K562 (cell line): ENCODE measurements around the gene CCDC141. TPM values are rescaled to one million over a fixed set of nuclear protein-coding genes. Genes with fewer than 3 reads are reported as not detected.

Source experiments
- ATAC-seq: fragments of 200-7000 bp; cut with Tn5 transposase; 3 replicates; pipeline ENCODE4 v1.9.1; 2020; ENCODE audit warnings: moderate library complexity
- BruUV-seq: library from RNA; stranded (reverse); fragments of 400-500 nt; replicated peaks from 2 replicates; lab custom pipeline; 2021; lab: Mats Ljungman, UMichigan
- CTCF ChIA-PET: fragments of 300-600 bp; formaldehyde crosslinking; extraction: SDS; loops from one replicate; lab custom pipeline; 2021; ENCODE audit warnings: low intra/inter-chr PET ratio; lab: Yijun Ruan, JAX
- POLR2A ChIA-PET: fragments of 300-600, 350-650 bp; sonication (Branson Sonifier 250); formaldehyde crosslinking; extraction: SDS; loops from one replicate; lab custom pipeline; 2021; ENCODE audit warnings: antibody characterized with exemption, inconsistent platforms; lab: Yijun Ruan, JAX
- DNase-seq, 4 experiments: peaks; one replicate each; pipeline versions ENCODE4 v3.0.0 to v3.0.0-alpha.2; 2011 to 2018; ENCODE audit warnings: low spot score in 3 of 4, mixed read lengths in 3 of 4; ENCODE audit errors: extremely low read depth in 1 of 4
- FAIRE-seq: peaks from 2 replicates; lab custom pipeline; 2011; peaks lifted over from hg19 to GRCh38; lab: Jason Lieb, UNC
- H2AFZ ChIP-seq: 2 replicates; pipeline ENCODE4 v1.6.0; 2011; ENCODE audit warnings: low read depth, low read length, control low read depth, inconsistent platforms
- H3K27ac ChIP-seq: fragments of 200-600 bp; 3 replicates; pipeline ENCODE4 v1.8.0; 2011; ENCODE audit warnings: low read depth, mild to moderate bottlenecking, control low read depth, inconsistent platforms, low read length, moderate library complexity, mixed read lengths; ENCODE audit errors: extremely low read depth
- H3K27me3 ChIP-seq, 2 experiments: fragments of 300-600 bp in 1 of 2; 2 replicates in 1 of 2; 3 replicates in 1 of 2; pipeline versions ENCODE4 v1.6.0 to v1.8.0; 2011; ENCODE audit warnings: inconsistent platforms in 2 of 2, low read length in 2 of 2, mild to moderate bottlenecking in 1 of 2, mixed read lengths in 1 of 2, moderate library complexity in 1 of 2; ENCODE audit not compliant: control insufficient read depth in 2 of 2, insufficient read depth in 2 of 2
- H3K36me3 ChIP-seq: fragments of 300-600 bp; 3 replicates; pipeline ENCODE4 v1.8.0; 2011; ENCODE audit warnings: mild to moderate bottlenecking, low read length, inconsistent platforms; ENCODE audit not compliant: control insufficient read depth, insufficient read depth
- H3K4me1 ChIP-seq, 2 experiments: fragments of 200-600 bp in 1 of 2; replicated peaks in 1 of 2; 2 replicates in 1 of 2; 3 replicates in 1 of 2; pipeline versions ENCODE4 v1.5.1 to v1.8.0; 2011; ENCODE audit warnings: inconsistent platforms in 2 of 2, low read length in 2 of 2, mild to moderate bottlenecking in 1 of 2, mixed read lengths in 1 of 2, moderate library complexity in 1 of 2; ENCODE audit not compliant: control insufficient read depth in 2 of 2, insufficient read depth in 2 of 2
- H3K4me2 ChIP-seq: 2 replicates; pipeline ENCODE4 v1.6.1; 2011; ENCODE audit warnings: low read length, control low read depth, inconsistent platforms, mixed read lengths; ENCODE audit not compliant: insufficient read depth
- H3K4me3 ChIP-seq: fragments of 200-600 bp; sonication (generic), shearing (Covaris generic); 2 replicates; pipeline ENCODE4 v1.5.1; 2016; ENCODE audit warnings: control low read depth, inconsistent platforms
- H3K79me2 ChIP-seq: fragments of 200-600 bp; 3 replicates; pipeline ENCODE4 v1.8.0; 2011; ENCODE audit warnings: low read length, inconsistent platforms; ENCODE audit not compliant: control insufficient read depth, insufficient read depth
- H3K9ac ChIP-seq, 2 experiments: 2 replicates each; pipeline versions ENCODE4 v1.6.0 to v1.6.1; 2011; ENCODE audit warnings: low read depth in 2 of 2, low read length in 2 of 2, control low read depth in 1 of 2, inconsistent platforms in 1 of 2, mild to moderate bottlenecking in 1 of 2, mixed read lengths in 1 of 2; ENCODE audit not compliant: insufficient read depth in 1 of 2
- H3K9me1 ChIP-seq: one replicate; pipeline ENCODE4 v1.6.0; 2011; ENCODE audit warnings: inconsistent platforms, mild to moderate bottlenecking, low read length, moderate library complexity; ENCODE audit not compliant: control insufficient read depth, insufficient read depth
- H3K9me3 ChIP-seq: replicated peaks from 2 replicates; pipeline ENCODE4 v1.5.1; 2011; ENCODE audit warnings: low read depth, low read length, inconsistent platforms; ENCODE audit not compliant: control insufficient read depth, insufficient read depth
- H4K20me1 ChIP-seq: replicated peaks from 2 replicates; pipeline ENCODE4 v1.6.1; 2011; ENCODE audit warnings: low read length, inconsistent platforms, mixed read lengths; ENCODE audit not compliant: control insufficient read depth, insufficient read depth
- CBFA2T3 ChIP-seq: fragments of 450-650 bp; IDR thresholded peaks from 2 replicates; pipeline ENCODE4 v1.6.1; 2017
- DIDO1 ChIP-seq: fragments of 450-650 bp; IDR thresholded peaks from 2 replicates; pipeline ENCODE4 v1.6.1; 2016; ENCODE audit warnings: low read depth, missing biosample characterization, missing genetic modification characterization
- NFIC ChIP-seq: fragments of 450-650 bp; IDR thresholded peaks from 2 replicates; pipeline ENCODE4 v1.6.1; 2017; ENCODE audit warnings: mild to moderate bottlenecking, inconsistent platforms
- NFIX ChIP-seq: fragments of 250-450 bp; sonication (Bioruptor Pico); IDR thresholded peaks from 2 replicates; pipeline ENCODE4 v1.4.0; 2020; ENCODE audit warnings: low read depth, mild to moderate bottlenecking, moderate library complexity
- PPARD ChIP-seq: fragments of 250-450 bp; sonication (Bioruptor Pico); IDR thresholded peaks from 2 replicates; pipeline ENCODE4 v1.8.0; 2022; ENCODE audit warnings: inconsistent platforms, mild to moderate bottlenecking, moderate library complexity
- RAD21 ChIP-seq, 2 experiments: fragments of 250-450 bp in 1 of 2; fragments of 450-650 bp in 1 of 2; sonication (Bioruptor Pico) in 1 of 2; formaldehyde crosslinking in 1 of 2; IDR thresholded peaks in 1 of 2; conservative IDR thresholded peaks in 1 of 2; 2 replicates each; pipeline versions ENCODE4 v1.4.0 to v1.8.0; 2020 to 2022; ENCODE audit warnings: mild to moderate bottlenecking in 2 of 2, moderate library complexity in 1 of 2
- RFX7 ChIP-seq: fragments of 250-450 bp; sonication (Bioruptor Pico); IDR thresholded peaks from 2 replicates; pipeline ENCODE4 v1.5.1; 2021; ENCODE audit warnings: mild to moderate bottlenecking
- SMAD1 ChIP-seq: fragments of 150-350 bp; IDR thresholded peaks from 2 replicates; pipeline ENCODE4 v1.6.1; 2014; ENCODE audit warnings: low read length, low read depth; ENCODE audit not compliant: partially characterized antibody
- SPI1 ChIP-seq: IDR thresholded peaks from 2 replicates; pipeline ENCODE4 v1.6.1; 2011; ENCODE audit warnings: low read depth, low read length, control low read depth, borderline replicate concordance
- SRSF7 ChIP-seq: fragments of 200-400 bp; formaldehyde crosslinking; optimal IDR thresholded peaks from 2 replicates; pipeline ENCODE3; 2017; ENCODE audit warnings: mild to moderate bottlenecking, low read depth, low read length
- ZFPM2 ChIP-seq: fragments of 250-450 bp; sonication (Bioruptor Pico); IDR thresholded peaks from 2 replicates; pipeline ENCODE4 v1.5.1; 2022; ENCODE audit warnings: mild to moderate bottlenecking
- ZNF584 ChIP-seq: fragments of 200-800 bp; sonication (Bioruptor generic); IDR thresholded peaks from 2 replicates; pipeline ENCODE4 v1.6.1; 2016; ENCODE audit warnings: low read depth, mild to moderate bottlenecking, missing genetic modification characterization, missing compliant biosample characterization
- ZNF780A ChIP-seq: fragments of 250-450 bp; sonication (Bioruptor Pico); IDR thresholded peaks from 2 replicates; pipeline ENCODE4 v1.5.0; 2021; ENCODE audit warnings: mild to moderate bottlenecking
- WGBS: fragments of 100-300 bp; shearing (Covaris generic); methylation state at CpG from one replicate; pipeline ENCODE4 v1.1.6; 2016; ENCODE audit warnings: low coverage, mixed read lengths; ENCODE audit not compliant: insufficient coverage; ENCODE audit errors: missing lambda C conversion rate; 5-methylcytosine and 5-hydroxymethylcytosine counted together
- in situ Hi-C: fragments of 300-500 bp; cut with MboI; formaldehyde crosslinking; loops from 4 replicates; pipeline ENCODE4 v1.15.0; 2018; ENCODE audit warnings: inconsistent platforms, mixed read lengths
- intact Hi-C: fragments of 100-400 bp; cut with micrococcal nuclease; formaldehyde crosslinking; loops from 2 replicates; pipeline ENCODE4 v1.14.2; 2022
- polyA plus RNA-seq, 8 experiments: library from polyadenylated mRNA; depleted of rRNA in 4 of 8; stranded (reverse) in 5 of 8; unstranded in 3 of 8; fragments of >200 nt; fragmentation: Nextera tagmentation in 2 of 8; fragmentation: Illumina TruSeq in 1 of 8; extraction: Ambion mirVana in 2 of 8; extraction: Trizol in 1 of 8; gene quantifications; 2 replicates each; pipeline versions ENCODE4 v1.2.1 to v1.2.3, GENCODE V29; 2011 to 2014; ENCODE audit warnings: inconsistent platforms in 1 of 8, missing spikeins in 1 of 8
- total RNA-seq, 7 experiments: library from RNA; depleted of rRNA in 6 of 7; stranded (reverse); fragments of >200 nt in 6 of 7; fragmentation: Illumina TruSeq in 2 of 7; extraction: Trizol in 2 of 7; gene quantifications; 2 replicates each; pipeline versions ENCODE4 v1.2.1 to v1.2.3, GENCODE V29; 2011 to 2021; ENCODE audit warnings: low replicate concordance in 1 of 7

CCDC141 gene
- total and polyA plus RNA-seq, 9 of the 15 experiments (the other 6 are each of a cell fraction or from before 2014, with no cell fraction given), result 0.09 TPM; not detected in 8

DNA sequence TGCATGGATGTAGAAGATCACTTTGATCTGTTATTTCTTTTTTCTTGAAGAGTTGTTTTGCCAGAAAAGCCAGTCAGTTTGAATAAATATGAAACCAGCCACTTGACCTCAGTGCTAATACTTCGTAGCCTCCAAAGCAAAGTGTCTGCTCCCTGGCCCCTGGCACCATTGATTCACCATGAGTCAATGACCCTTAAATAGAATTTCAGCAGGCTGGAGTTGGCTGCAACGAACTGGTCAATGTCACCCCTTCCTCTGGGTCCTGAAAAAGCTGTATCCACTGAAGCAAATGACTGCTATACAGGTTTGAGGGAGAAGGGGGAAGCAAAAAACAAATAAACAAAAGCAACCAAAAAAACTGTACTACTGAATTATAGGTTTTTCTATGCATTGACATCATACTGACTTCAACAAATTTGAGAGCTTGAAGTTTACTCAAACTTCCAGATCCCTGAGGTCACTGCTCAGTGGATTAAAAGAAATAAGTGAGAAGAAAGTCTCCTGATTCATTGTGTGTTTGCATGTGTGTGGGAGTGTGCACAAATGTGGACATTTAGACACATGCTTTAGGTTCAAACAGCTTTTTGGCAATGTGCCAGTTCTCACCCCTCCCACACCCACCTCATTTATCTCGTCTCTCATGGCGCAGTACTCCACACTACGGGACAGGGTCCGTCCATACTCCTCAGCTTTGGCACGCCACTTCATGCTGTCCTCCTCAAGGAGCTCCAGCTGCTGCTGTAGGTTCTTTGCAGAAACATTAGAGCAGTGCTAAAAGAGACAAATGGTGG is 184.6 kb downstream of the CCDC141 start:
- H3K4me1 ChIP-seq, result no peaks in the 10 kb centered on the region
- CTCF ChIA-PET, result no interaction called here
- TF ChIP-seq ZNF584 (CRISPR knock-in tag) (no peak), DIDO1 (no peak), RFX7 (CRISPR knock-in tag) (no peak), SRSF7 (no peak), SMAD1 (peak; percentile 80), PPARD (no peak), NFIC (peak; percentile 100), CBFA2T3 (0 out of 2 replicates have a peak, but pooled peaks have one; percentile 3), ZNF780A (no peak), NFIX (CRISPR knock-in tag) (peak; percentile 98), SPI1 (no peak), ZFPM2 (CRISPR knock-in tag) (no peak), RAD21 (CRISPR knock-in tag; conservative IDR thresholded peaks at IDR 0.05 in 1 of 2, IDR thresholded peaks at IDR 0.05 in 1 of 2) (0 out of 4 replicates have a peak, but pooled peaks of 1 of the 2 experiments have one; percentile 19)
- intact Hi-C loops (no loop called here), in situ Hi-C loops (no loop called here)
- POLR2A ChIA-PET, result interaction anchor here (0.5 kb wide), 1 partner anchor 166 kb away, joined by 3 read pairs; no protein-coding TSS in a partner anchor
- 0% methylated on average over 7 of the region's 7 CpGs for WGBS
- DNase-seq (peak; percentile 43 to 50 (median 47)), ATAC-seq (peak; percentile 72), FAIRE-seq (no peak)
- no peaks in the 10 kb centered on the region for H4K20me1 ChIP-seq
- no peak overlapping the region for H2AFZ ChIP-seq
- H3K4me2 ChIP-seq, result no peak overlapping the region
- no peaks in the 10 kb centered on the region for H3K36me3 ChIP-seq
- no peaks in the 10 kb centered on the region for H3K79me2 ChIP-seq
- BruUV-seq, result no TSS peak
- no peak overlapping the region for H3K4me3 ChIP-seq
- no peaks in the 10 kb centered on the region for H3K9me1 ChIP-seq
- H3K9me3 ChIP-seq, result no peaks in the 10 kb centered on the region
- no peaks in the 10 kb centered on the region; a peak in 1 of 5 replicates for H3K27me3 ChIP-seq
- H3K9ac ChIP-seq, result no peak overlapping the region
- no peak overlapping the region for H3K27ac ChIP-seq
